GM12872 (cell line): ENCODE data around the gene VAMP2.

ENCODE experiments used
- CTCF ChIP-seq: IDR thresholded peaks from 3 replicates; pipeline ENCODE4 v1.5.1; 2011; ENCODE audit warnings: low read depth, mild to moderate bottlenecking, low read length, moderate library complexity; ENCODE audit not compliant: insufficient read depth

Gene VAMP2

GRCh38 chr17:8167526-8167925 is 4.8 kb upstream of the VAMP2 start:
- TF ChIP-seq CTCF, result no peak

GRCh38 chr17:8166731-8167130 is 4.0 kb upstream of the VAMP2 start:
- no peak for TF ChIP-seq CTCF

GRCh38 chr17:8164815-8165131 is 2.0 kb upstream of the VAMP2 start:
- no peak for TF ChIP-seq CTCF

GRCh38 chr17:8163978-8164814 is 1.4 kb upstream of the VAMP2 start:
- TF ChIP-seq CTCF, result no peak

GRCh38 chr17:8162997-8163977 is 539 bp upstream of the VAMP2 start:
- TF ChIP-seq CTCF, result no peak

- TF ChIP-seq CTCF, result no peak
Observed at GRCh38 chr17:8161289-8162232, 1.2 kb downstream of the VAMP2 start.
